Esophagus muscularis mucosa (tissue), 4 donors: ENCODE measurements around the gene TLK2.

Experiments
- EP300 ChIP-seq: sonication (generic); formaldehyde crosslinking; IDR thresholded peaks from one replicate; pipeline ENCODE4 v1.6.1; 2017; ENCODE audit warnings: antibody characterized with exemption
- POLR2A ChIP-seq: fragments of 450-650 bp; IDR thresholded peaks from one replicate; pipeline ENCODE4 v1.6.1; 2017; ENCODE audit warnings: antibody characterized with exemption, moderate library complexity, mild to moderate bottlenecking, low read depth
- POLR2AphosphoS5 ChIP-seq, 2 donors: sonication (generic); formaldehyde crosslinking; IDR thresholded peaks; one replicate each; pipeline ENCODE4 v1.6.1; 2017; ENCODE audit warnings: antibody characterized with exemption in 2 of 2
- TF ChIP-seq, protein P1 (sequence below), 3 experiments: fragments of 200-600 bp in 2 of 3; fragments of 450-650 bp in 1 of 3; sonication (generic) in 2 of 3; IDR thresholded peaks; one replicate each; pipeline ENCODE4 v1.5.1; 2017 to 2019; ENCODE audit warnings: antibody characterized with exemption in 3 of 3, mild to moderate bottlenecking in 2 of 3, moderate library complexity in 1 of 3

DNA sequence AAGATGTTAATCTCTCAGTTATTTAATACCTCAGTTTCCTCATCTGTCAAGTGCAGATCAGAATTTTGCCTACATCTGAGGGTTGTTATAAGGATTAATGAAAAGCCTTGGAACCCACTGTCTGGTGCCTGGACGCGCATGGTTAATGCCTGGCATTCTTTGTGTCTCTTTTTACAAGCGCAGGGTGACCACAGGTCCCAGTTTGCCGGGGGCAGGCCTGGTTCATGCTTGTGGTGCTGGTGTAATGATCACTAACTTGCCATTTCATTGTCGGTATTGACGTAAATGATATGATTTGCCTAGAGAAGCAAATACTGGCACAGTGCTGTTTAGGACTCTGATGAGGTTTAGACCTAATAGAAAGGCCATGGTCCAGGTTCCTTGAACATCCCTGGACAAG is 172.0 kb downstream of the TLK2 start:
- TF ChIP-seq EP300 (no peak), POLR2AphosphoS5 (IDR thresholded peaks at IDR 0.05) (no peak), POLR2A (no peak)
- TF ChIP-seq, protein P1, sequence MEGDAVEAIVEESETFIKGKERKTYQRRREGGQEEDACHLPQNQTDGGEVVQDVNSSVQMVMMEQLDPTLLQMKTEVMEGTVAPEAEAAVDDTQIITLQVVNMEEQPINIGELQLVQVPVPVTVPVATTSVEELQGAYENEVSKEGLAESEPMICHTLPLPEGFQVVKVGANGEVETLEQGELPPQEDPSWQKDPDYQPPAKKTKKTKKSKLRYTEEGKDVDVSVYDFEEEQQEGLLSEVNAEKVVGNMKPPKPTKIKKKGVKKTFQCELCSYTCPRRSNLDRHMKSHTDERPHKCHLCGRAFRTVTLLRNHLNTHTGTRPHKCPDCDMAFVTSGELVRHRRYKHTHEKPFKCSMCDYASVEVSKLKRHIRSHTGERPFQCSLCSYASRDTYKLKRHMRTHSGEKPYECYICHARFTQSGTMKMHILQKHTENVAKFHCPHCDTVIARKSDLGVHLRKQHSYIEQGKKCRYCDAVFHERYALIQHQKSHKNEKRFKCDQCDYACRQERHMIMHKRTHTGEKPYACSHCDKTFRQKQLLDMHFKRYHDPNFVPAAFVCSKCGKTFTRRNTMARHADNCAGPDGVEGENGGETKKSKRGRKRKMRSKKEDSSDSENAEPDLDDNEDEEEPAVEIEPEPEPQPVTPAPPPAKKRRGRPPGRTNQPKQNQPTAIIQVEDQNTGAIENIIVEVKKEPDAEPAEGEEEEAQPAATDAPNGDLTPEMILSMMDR (IDR thresholded peaks at IDR 0.05): no peak
